ENCODE data around the gene CDYL. TPM values are rescaled to one million over a fixed set of nuclear protein-coding genes. Genes with fewer than 3 reads are reported as not detected.

The CDYL gene
- total RNA-seq, 1 donor from 2014 or later = 26.9 TPM

DNA sequence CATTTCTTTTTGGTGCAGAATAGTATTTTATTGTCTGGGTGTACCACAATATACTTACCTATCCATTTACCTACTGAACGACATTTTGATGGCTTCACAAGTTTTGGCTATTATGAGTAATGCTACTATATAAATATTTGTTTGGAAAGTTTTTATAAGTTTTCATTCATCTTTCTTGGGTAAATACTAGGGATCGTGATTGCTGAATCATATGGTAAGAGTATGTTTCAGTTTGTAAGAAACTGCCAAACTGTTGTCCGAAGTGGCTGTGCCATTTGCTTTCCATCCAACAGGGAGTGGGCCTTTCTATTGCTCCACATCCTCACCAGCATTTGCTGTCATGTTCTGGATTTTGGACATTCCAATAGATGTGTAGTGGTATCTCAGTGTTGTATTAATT, 104.2 kb downstream of the CDYL start:
- intact Hi-C loops (cut with micrococcal nuclease) = no loop called here

DNA sequence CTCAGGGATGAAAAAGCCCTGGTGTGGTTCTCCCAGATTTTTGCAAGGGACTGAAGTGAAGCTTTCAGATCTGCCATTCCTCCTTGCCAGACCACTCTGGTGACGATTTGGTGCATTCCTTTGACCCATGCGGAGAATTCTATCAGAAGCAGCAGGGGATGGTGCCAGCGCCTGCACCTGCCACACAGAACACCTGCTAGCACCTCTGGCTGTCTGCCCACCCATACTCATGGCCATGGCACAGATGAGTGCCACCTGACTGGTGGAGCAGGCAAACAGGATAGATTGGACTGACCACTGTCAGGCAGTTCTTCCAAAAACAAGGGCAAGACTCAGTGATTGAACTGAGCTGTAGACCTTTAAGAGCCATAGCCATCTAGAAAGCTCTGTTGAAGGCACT, 107.1 kb downstream of the CDYL start:
- intact Hi-C loops (cut with micrococcal nuclease) = no loop called here

- intact Hi-C loops (cut with micrococcal nuclease) = no loop called here
Observed at GRCh38 chr6:4884646-4885340, 108.6 kb downstream of the CDYL start.

DNA sequence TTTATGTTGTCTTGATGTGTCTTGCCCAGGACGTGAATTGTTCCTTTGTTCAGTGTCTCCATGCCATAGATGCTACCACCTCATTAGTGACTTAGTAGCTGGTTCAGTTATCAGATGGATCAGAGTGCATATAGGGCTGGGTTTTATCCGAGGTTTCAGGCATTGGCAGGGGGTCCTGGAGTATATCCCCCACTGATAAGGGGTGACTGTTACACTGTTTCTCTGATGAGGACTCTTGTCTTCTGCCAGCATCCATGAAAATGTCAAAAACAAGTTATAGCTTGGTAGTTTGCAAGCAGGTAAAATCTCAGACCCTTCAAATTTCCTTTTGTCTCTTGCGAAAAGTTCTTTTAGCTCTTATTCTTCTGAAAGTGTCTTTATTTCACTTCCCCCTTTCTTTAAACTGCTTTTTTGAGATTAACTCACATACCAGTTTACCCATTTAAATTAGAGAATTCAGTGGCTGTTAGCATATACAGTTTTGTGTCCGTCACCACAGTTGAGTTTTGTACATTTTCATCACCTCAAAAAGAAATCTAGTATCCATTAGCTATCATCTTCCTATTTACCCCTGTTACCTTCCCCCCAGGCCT, 109.2 kb downstream of the CDYL start:
- intact Hi-C loops (cut with micrococcal nuclease) = no loop called here

- intact Hi-C loops (cut with micrococcal nuclease) = no loop called here
Observed at GRCh38 chr6:4888841-4889240, 112.6 kb downstream of the CDYL start.

DNA sequence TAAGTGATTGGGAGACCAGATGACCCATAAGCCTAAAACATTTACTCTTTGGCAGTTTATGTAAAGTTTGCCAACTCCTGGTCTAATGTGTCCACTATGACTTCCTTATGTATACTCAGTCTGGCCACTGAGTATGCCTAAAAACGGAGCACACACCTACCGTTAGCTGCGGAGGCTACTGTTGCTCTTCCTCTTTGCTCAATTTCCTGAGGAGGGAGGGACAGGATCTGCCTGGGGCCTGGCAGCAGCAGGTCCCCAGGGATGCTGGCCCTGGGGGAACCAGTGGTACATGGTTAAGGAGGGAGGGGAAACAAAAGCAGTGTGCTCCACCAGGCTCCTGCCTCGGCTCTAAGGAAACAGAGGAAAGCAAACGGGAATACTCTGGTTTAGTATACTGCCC, 113.5 kb downstream of the CDYL start:
- intact Hi-C loops (cut with micrococcal nuclease) = no loop called here

DNA sequence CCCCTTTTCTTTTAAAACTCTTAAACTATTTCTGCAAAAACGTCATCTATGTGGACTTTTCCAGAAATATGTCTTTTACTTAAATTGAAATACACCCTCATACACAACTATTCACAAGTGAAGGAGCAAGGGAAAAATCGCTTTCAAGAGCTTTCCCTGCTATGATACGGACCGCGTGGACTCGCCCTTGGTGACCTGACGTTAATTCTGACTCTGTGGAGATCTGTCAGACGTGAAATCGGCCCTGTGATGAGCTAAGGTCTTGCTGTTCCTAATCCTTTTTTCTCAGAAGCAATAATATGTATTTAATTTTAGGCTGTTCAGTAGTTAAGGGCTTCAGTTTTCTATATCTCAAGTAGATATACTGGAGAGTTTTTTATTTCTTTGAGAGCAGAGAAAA, 114.0 kb downstream of the CDYL start:
- intact Hi-C loops (cut with micrococcal nuclease) = no loop called here

DNA sequence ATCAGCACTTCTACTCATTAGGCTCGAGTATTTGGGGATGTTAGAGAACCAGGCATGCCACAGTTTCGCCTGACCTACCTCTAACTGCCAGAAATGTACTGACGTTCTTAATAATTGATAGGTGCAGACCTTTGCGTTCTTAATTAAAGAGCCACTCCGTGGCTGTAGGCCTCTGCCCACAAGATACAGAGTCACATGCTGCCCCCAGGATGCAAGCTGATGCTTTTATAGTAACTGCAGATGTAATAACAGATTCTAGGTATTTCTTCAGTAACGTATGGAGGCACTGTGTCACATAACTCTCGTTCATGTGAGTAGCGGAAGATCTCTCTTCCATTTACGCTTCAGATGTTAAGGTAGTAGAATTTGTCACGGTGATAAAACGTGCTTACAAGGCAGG, 114.4 kb downstream of the CDYL start:
- intact Hi-C loops (cut with micrococcal nuclease) = no loop called here

GRCh38 chr6:4891141-4891540, 114.9 kb downstream of the CDYL start:
- intact Hi-C loops (cut with micrococcal nuclease) = no loop called here

- intact Hi-C loops (cut with micrococcal nuclease) = no loop called here
Observed at GRCh38 chr6:4892785-4893485, 116.7 kb downstream of the CDYL start.

DNA sequence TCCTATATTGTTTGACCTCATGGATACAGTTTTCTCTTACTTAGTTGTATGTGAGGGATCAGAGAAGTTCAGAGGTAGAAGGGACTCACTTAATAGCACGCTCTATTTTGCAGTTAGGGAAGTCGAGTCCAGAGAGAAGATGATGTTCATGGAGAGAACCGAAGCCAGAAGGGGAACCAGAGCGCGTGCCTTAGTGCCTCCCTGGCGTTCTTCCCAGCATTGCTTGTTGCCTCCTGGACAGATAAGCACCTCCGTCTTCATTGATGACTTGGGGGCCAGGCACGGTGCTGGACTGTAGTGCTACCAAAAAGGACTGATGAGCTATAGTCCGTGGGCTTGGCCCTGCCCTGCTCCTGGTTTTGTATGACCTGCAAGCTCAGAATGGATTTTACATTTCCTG, 117.8 kb downstream of the CDYL start:
- intact Hi-C loops (cut with micrococcal nuclease) = no loop called here

DNA sequence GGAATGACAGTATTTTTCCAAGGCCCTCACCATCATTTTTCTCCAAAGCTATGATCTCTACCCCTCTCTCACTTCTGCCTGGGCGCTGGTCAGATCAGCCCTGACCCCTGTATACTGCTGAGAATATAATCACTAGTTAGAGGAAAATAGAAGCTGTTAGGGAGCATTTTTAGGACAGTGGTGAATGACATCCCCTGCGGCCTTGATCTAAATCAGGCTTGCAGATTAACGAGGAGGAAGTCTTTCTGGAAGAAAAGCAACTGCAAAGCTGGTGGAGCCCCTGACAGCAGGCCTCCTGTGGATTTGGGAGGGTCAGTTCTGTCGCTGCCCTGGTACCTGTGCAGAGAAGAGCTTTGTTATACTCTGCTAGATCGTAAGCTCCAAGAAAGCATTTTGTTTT, 119.8 kb downstream of the CDYL start:
- intact Hi-C loops (cut with micrococcal nuclease) = no loop called here

GRCh38 chr6:4896401-4896800, 120.2 kb downstream of the CDYL start:
- intact Hi-C loops (cut with micrococcal nuclease) = no loop called here

GRCh38 chr6:4899249-4900034, 123.2 kb downstream of the CDYL start:
- intact Hi-C loops (cut with micrococcal nuclease) = no loop called here

GRCh38 chr6:4901386-4902061, 125.3 kb downstream of the CDYL start:
- intact Hi-C loops (cut with micrococcal nuclease) = no loop called here

DNA sequence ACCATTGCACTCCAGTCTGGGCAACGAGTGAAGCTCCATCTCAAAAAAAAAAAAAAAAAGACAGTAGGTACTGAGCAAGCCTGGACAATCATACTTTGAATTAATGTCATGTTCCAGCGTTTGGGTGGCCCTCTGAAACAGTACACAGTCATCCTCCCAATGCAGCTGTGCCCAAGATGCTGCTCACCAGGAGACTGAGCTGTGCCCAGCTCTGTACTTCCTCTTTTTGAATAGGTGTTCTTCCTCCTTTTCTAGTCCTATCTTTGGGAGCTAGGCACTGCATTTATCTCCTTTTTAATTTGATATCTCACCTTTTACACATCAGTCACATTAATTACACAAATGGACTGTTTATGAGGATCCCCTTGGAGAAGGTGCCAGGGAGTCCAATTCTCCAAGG, 126.2 kb downstream of the CDYL start:
- intact Hi-C loops (cut with micrococcal nuclease) = no loop called here

DNA sequence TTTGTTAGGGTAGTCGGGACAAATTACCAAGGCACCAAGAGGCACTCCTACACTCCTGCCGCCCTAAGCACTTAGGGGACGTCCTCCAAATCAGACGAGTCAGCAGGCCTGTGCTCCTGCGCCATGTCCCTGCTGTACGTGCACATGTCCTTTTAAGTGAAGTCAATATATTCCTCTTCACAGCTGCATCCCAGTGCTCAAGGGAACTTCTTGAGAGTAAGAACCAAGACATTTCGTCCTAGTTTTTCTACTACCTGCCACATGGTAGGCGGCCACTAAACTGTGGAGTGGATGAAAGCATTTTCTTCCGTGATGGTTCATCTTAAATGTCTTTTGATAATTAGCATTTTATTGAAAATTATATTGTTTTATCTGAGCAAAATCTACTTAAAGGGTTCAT, 126.9 kb downstream of the CDYL start:
- intact Hi-C loops (cut with micrococcal nuclease) = no loop called here

GRCh38 chr6:4903751-4904370, 127.7 kb downstream of the CDYL start:
- intact Hi-C loops (cut with micrococcal nuclease) = no loop called here

DNA sequence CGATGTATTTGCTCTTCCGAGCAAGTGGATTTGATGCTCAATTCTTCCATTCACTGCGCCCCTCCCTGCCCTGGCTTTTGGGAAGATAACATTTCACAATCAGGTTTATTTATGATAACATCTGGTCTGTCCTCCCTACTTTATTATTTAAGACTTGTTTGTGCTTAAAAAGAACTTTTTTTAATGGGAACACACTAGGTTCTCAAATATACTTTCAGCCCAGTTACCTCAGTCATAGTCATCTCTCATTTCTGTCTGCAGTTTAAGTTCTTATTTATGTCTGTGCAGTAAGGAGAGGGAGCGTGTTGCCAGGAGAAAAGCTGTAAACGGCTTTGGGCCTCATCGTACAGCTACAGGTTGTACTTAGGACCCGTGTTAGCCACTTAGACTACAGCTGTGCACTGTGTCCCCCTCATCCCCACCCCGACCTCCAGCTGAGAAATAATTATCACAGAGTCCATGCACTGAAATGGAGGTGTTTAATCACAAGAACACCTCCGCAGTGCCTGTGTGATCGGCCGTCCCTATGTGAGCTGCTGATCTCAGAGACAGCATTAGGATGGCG, 128.3 kb downstream of the CDYL start:
- intact Hi-C loops (cut with micrococcal nuclease) = loop anchor here (5.0 kb wide), 1 partner anchor 127 kb away; the partner anchor contains the start of gene CDYL

DNA sequence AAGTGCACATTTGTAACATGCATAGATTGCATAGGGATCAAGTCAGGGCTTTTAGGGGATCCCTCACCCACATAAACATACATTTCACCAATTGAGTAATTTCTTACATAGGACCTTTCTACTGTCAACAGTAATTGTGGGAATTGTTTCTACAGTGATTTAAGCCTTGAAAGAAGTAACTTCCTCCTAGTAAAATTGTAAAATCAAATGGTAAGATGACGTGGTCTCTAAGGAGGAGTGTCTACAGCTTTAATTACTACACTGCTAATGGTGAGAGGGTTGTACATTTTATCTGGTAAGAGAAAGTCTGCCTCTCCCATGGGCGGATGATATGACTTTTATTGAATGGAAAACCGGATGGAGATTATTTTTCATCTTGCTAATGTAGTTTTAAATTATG, 129.6 kb downstream of the CDYL start:
- intact Hi-C loops (cut with micrococcal nuclease) = loop anchor here (5.0 kb wide), 1 partner anchor 129 kb away; the partner anchor contains the start of gene CDYL
